Thymus (tissue), 14 donors: Measurements from ENCODE around the gene KLHL26. TPM values are rescaled to one million over a fixed set of nuclear protein-coding genes. Genes with fewer than 3 reads are reported as not detected.

Experiments used
- DNase-seq, 9 donors: peaks; one replicate each; pipeline ENCODE4 v3.0.0-alpha.2; 2013; ENCODE audit warnings: low spot score in 9 of 9, low read depth in 6 of 9, missing footprints in 1 of 9
- H3K27ac ChIP-seq, 2 donors: one replicate each; pipeline ENCODE4 v1.5.1; 2013; ENCODE audit warnings: control low read depth in 1 of 2, low read depth in 1 of 2, low read length in 1 of 2, mild to moderate bottlenecking in 1 of 2, moderate library complexity in 1 of 2
- H3K27me3 ChIP-seq, 2 donors: one replicate each; pipeline ENCODE4 v1.5.1; 2013; ENCODE audit warnings: low read length in 1 of 2; ENCODE audit not compliant: control insufficient read depth in 2 of 2, insufficient read depth in 1 of 2
- H3K36me3 ChIP-seq, 2 donors: one replicate each; pipeline ENCODE4 v1.5.1; 2013; ENCODE audit warnings: low read length in 1 of 2, mild to moderate bottlenecking in 1 of 2, moderate library complexity in 1 of 2; ENCODE audit not compliant: control insufficient read depth in 2 of 2, insufficient read depth in 2 of 2
- H3K4me1 ChIP-seq, 2 donors: one replicate each; pipeline ENCODE4 v1.5.1; 2013; ENCODE audit warnings: low read length in 2 of 2; ENCODE audit not compliant: control insufficient read depth in 2 of 2, insufficient read depth in 2 of 2
- H3K4me3 ChIP-seq, 2 donors: one replicate each; pipeline ENCODE4 v1.5.1; 2013; ENCODE audit warnings: low read length in 2 of 2, control low read depth in 1 of 2, mild to moderate bottlenecking in 1 of 2
- H3K9me3 ChIP-seq, 2 donors: one replicate each; pipeline ENCODE4 v1.5.1; 2013; ENCODE audit warnings: low read length in 1 of 2, mild to moderate bottlenecking in 1 of 2; ENCODE audit not compliant: control insufficient read depth in 2 of 2, insufficient read depth in 1 of 2
- WGBS: extraction: QIAGEN DNeasy Blood & Tissue Kit; methylation state at CpG from one replicate; pipeline ENCODE4 v1.1.7; 2013; 5-methylcytosine and 5-hydroxymethylcytosine counted together
- long read RNA-seq, 10 donors: transcript quantifications; one replicate each; lab custom pipeline, GENCODE V29; 2026
- polyA plus RNA-seq: library from polyadenylated mRNA; stranded (reverse); fragments of 200-250 nt; gene quantifications from one replicate; pipeline ENCODE4 v1.2.3, GENCODE V29; 2013
- total RNA-seq: library from RNA; stranded (reverse); fragments of 120-200 nt; gene quantifications from one replicate; pipeline ENCODE4 v1.2.4, GENCODE V29; 2013
- donor health status: healthy.

Gene KLHL26
- 0.99 TPM for total RNA-seq
- polyA plus RNA-seq: 4.0 TPM
- long read RNA-seq, donor 1: 0 reads
- long read RNA-seq, donor 2, full-length matches to known transcripts: 6 of 6 reads
- long read RNA-seq, donor 2, partial matches to known transcripts: 0 of 6 reads
- long read RNA-seq, donor 2, other reads (novel, unspliced or antisense): 0 of 6 reads
- long read RNA-seq, donor 3, full-length matches to known transcripts: 1 of 1 reads
- long read RNA-seq, donor 3, partial matches to known transcripts: 0 of 1 reads
- long read RNA-seq, donor 3, other reads (novel, unspliced or antisense): 0 of 1 reads
- long read RNA-seq, donor 4, full-length matches to known transcripts: 1 of 1 reads
- long read RNA-seq, donor 4, partial matches to known transcripts: 0 of 1 reads
- long read RNA-seq, donor 4, other reads (novel, unspliced or antisense): 0 of 1 reads
- long read RNA-seq, donor 5, full-length matches to known transcripts: 2 of 2 reads
- long read RNA-seq, donor 5, partial matches to known transcripts: 0 of 2 reads
- long read RNA-seq, donor 5, other reads (novel, unspliced or antisense): 0 of 2 reads
- long read RNA-seq, donor 6, full-length matches to known transcripts: 3 of 3 reads
- long read RNA-seq, donor 6, partial matches to known transcripts: 0 of 3 reads
- long read RNA-seq, donor 6, other reads (novel, unspliced or antisense): 0 of 3 reads
- long read RNA-seq, donor 7, full-length matches to known transcripts: 2 of 2 reads
- long read RNA-seq, donor 7, partial matches to known transcripts: 0 of 2 reads
- long read RNA-seq, donor 7, other reads (novel, unspliced or antisense): 0 of 2 reads
- long read RNA-seq, donor 8: 0 reads
- long read RNA-seq, donor 9, full-length matches to known transcripts: 1 of 1 reads
- long read RNA-seq, donor 9, partial matches to known transcripts: 0 of 1 reads
- long read RNA-seq, donor 9, other reads (novel, unspliced or antisense): 0 of 1 reads
- long read RNA-seq, donor 10: 0 reads

GRCh38 chr19:18636969-18637629 is at the start of gene KLHL26:
Gene KLHL26 (plus strand): TSS chr19:18637028. CDS start chr19:18637055, 27 bp downstream.
- H3K27me3 ChIP-seq: peaks cover 0 to 16% of the 10 kb centered on the region in 2 donors
- H3K4me3 ChIP-seq: peak within 1 kb of the TSS; percentile 73 to 78
- 5% methylated on average over 47 of the region's 47 CpGs for WGBS
- peak within 1 kb of the TSS; percentile 88 for H3K27ac ChIP-seq
- no peaks in the 10 kb centered on the region for H3K36me3 ChIP-seq
- H3K4me1 ChIP-seq: peaks cover 10 to 28% of the 10 kb centered on the region in 2 donors
- DNase-seq: no peak
- no peaks in the 10 kb centered on the region for H3K9me3 ChIP-seq

GRCh38 chr19:18587561-18587960 is 49.3 kb upstream of the KLHL26 start:
- H3K36me3 ChIP-seq: peaks cover 10% of the 10 kb centered on the region in 2 donors
- no peaks in the 10 kb centered on the region for H3K27me3 ChIP-seq
- no peak overlapping the region for H3K4me3 ChIP-seq
- H3K27ac ChIP-seq: peak overlapping the region in 1 of 2 donors; percentile 8
- 94% methylated on average over 12 of the region's 12 CpGs for WGBS
- H3K4me1 ChIP-seq: peaks cover 13 to 31% of the 10 kb centered on the region in 2 donors
- H3K9me3 ChIP-seq: no peaks in the 10 kb centered on the region
- no peak for DNase-seq

GRCh38 chr19:18587962-18588610 is 48.7 kb upstream of the KLHL26 start:
- peak overlapping the region; percentile 64 to 88 for H3K4me3 ChIP-seq
- peak in 1 of 9 donors; percentile 42 for DNase-seq
- H3K9me3 ChIP-seq: no peaks in the 10 kb centered on the region
- peak overlapping the region; percentile 96 to 99 for H3K27ac ChIP-seq
- H3K27me3 ChIP-seq: peaks cover 0 to 4% of the 10 kb centered on the region in 2 donors
- peaks cover 10% of the 10 kb centered on the region in 2 donors for H3K36me3 ChIP-seq
- WGBS: 39% methylated on average over 16 of the region's 16 CpGs
- H3K4me1 ChIP-seq: peaks cover 13 to 31% of the 10 kb centered on the region in 2 donors

- no peaks in the 10 kb centered on the region for H3K9me3 ChIP-seq
- peaks cover 13 to 37% of the 10 kb centered on the region in 2 donors for H3K4me1 ChIP-seq
- H3K27me3 ChIP-seq: peaks cover 7 to 11% of the 10 kb centered on the region in 2 donors
- DNase-seq: peak; percentile 77 to 96 (median 88)
- peak within 1 kb of the TSS; percentile 96 to 99 for H3K27ac ChIP-seq
- H3K36me3 ChIP-seq: peaks cover 10% of the 10 kb centered on the region in 2 donors
- under 1% methylated on average over 72 of the region's 72 CpGs for WGBS
- H3K4me3 ChIP-seq: peak within 1 kb of the TSS; percentile 64 to 88
Measured at GRCh38 chr19:18588611-18589379, 48.0 kb upstream of the KLHL26 start, which contains the start of gene REX1BD. Gene REX1BD (plus strand): TSS chr19:18588798. CDS start chr19:18588802, 4 bp downstream.

GRCh38 chr19:18589380-18590272 is 47.2 kb upstream of the KLHL26 start:
- Histone ChIP-seq H3K27me3 (peaks cover 13 to 19% of the 10 kb centered on the region in 2 donors), H3K9me3 (no peaks in the 10 kb centered on the region), H3K4me3 (peak overlapping the region; percentile 64 to 88), H3K36me3 (peaks cover 10% of the 10 kb centered on the region in 2 donors), H3K4me1 (peaks cover 21 to 44% of the 10 kb centered on the region in 2 donors), H3K27ac (peak overlapping the region; percentile 96 to 99)
- DNase-seq: peak in 3 of 9 donors; percentile 46 to 60 (median 57)
- 25% methylated on average over 52 of the region's 52 CpGs for WGBS

- Histone ChIP-seq H3K4me3 (no peak overlapping the region), H3K9me3 (no peaks in the 10 kb centered on the region), H3K4me1 (peaks cover 23 to 47% of the 10 kb centered on the region in 2 donors), H3K36me3 (peaks cover 10% of the 10 kb centered on the region in 2 donors), H3K27ac (no peak overlapping the region), H3K27me3 (peaks cover 22 to 28% of the 10 kb centered on the region in 2 donors)
- 86% methylated on average over 40 of the region's 40 CpGs for WGBS
- peak in 3 of 9 donors; percentile 27 to 68 (median 51) for DNase-seq
Measured at GRCh38 chr19:18590273-18591272, 46.3 kb upstream of the KLHL26 start.
